GM12873 (cell line): Measurements from ENCODE around the gene SARNP.

Source experiments
- CTCF ChIP-seq: IDR thresholded peaks from 2 replicates; pipeline ENCODE4 v1.5.1; 2012; ENCODE audit warnings: low read depth, mild to moderate bottlenecking, moderate library complexity, low read length, control low read depth; ENCODE audit not compliant: insufficient read depth; ENCODE audit errors: missing control alignments

Gene SARNP

GRCh38 chr12:55809274-55809673 is 8.2 kb downstream of the SARNP start:
- no peak for TF ChIP-seq CTCF

- TF ChIP-seq CTCF, result no peak
Observed at GRCh38 chr12:55806982-55807381, 10.5 kb downstream of the SARNP start.

- TF ChIP-seq CTCF, result no peak
Observed at GRCh38 chr12:55797550-55797949, 20.0 kb downstream of the SARNP start.

- peak; percentile 28 for TF ChIP-seq CTCF
Observed at GRCh38 chr12:55797068-55797467, 20.5 kb downstream of the SARNP start.

GRCh38 chr12:55795950-55796349 is 21.6 kb downstream of the SARNP start:
- TF ChIP-seq CTCF, result no peak

GRCh38 chr12:55789893-55790292 is 27.6 kb downstream of the SARNP start:
- no peak for TF ChIP-seq CTCF

GRCh38 chr12:55789171-55789570 is 28.4 kb downstream of the SARNP start:
- TF ChIP-seq CTCF, result no peak
